Pancreas (tissue), 10 donors: ENCODE measurements around the gene AK3. TPM values are rescaled to one million over a fixed set of nuclear protein-coding genes. Genes with fewer than 3 reads are reported as not detected.
"Not testable (repeated sequence)": the region's sequence is repeated elsewhere in the genome, so short reads cannot be mapped to it uniquely, and the experiment has no call there.

ENCODE experiments used
- ATAC-seq, 4 donors: fragments of 200-7000 bp; cut with Tn5 transposase; one replicate each; pipeline versions ENCODE4 v1.8.0 to v1.9.1; 2020; ENCODE audit warnings: mild to moderate bottlenecking in 4 of 4, moderate library complexity in 4 of 4
- DNase-seq, 6 donors: peaks; one replicate each; pipeline ENCODE4 v3.0.0-alpha.2; 2020
- FAIRE-seq: peaks from 2 replicates; lab custom pipeline; 2012; peaks lifted over from hg19 to GRCh38; lab: Jason Lieb, UNC
- H3K27ac ChIP-seq, 4 donors: fragments of 200-600 bp; sonication (generic); 1 replicate in 3 of 4; 2 replicates in 1 of 4; pipeline versions ENCODE4 v1.5.0 to v1.8.0; 2020
- H3K27me3 ChIP-seq, 4 donors: fragments of 200-600 bp; one replicate each; pipeline ENCODE4 v1.8.0; 2021
- H3K36me3 ChIP-seq, 3 donors: fragments of 200-600 bp; sonication (generic) in 1 of 3; one replicate each; pipeline versions ENCODE4 v1.5.0 to v1.8.0; 2020 to 2021
- H3K4me1 ChIP-seq, 3 donors: fragments of 200-600 bp; one replicate each; pipeline ENCODE4 v1.8.0; 2021
- H3K4me3 ChIP-seq, 4 donors: fragments of 200-600 bp; sonication (generic) in 2 of 4; one replicate each; pipeline versions ENCODE4 v1.5.0 to v1.8.0; 2020 to 2021
- H3K9me3 ChIP-seq, 4 donors: fragments of 200-600 bp; one replicate each; pipeline ENCODE4 v1.8.0; 2021
- WGBS, 2 donors: extraction: QIAGEN DNeasy Blood & Tissue Kit; methylation state at CpG; one replicate each; pipeline ENCODE4 v1.1.7; 2013; 5-methylcytosine and 5-hydroxymethylcytosine counted together
- intact Hi-C, 3 donors: fragments of 100-400 bp; cut with DNase I; formaldehyde crosslinking; loops; one replicate each; pipeline versions ENCODE4 v1.11.1 to v1.14.2; 2022
- polyA plus RNA-seq, 2 donors: library from polyadenylated mRNA; stranded (reverse); fragments of 200-250 nt; gene quantifications; one replicate each; pipeline ENCODE4 v1.2.3, GENCODE V29; 2013
- total RNA-seq, 6 donors: library from RNA; stranded (reverse); fragmentation: NEBNext Ultra II Directional in 4 of 6; extraction: Animal tissue kit (Norgen Biotek cat#: 25700) in 4 of 6; gene quantifications; one replicate each; pipeline versions ENCODE4 v1.2.1 to v1.2.4, GENCODE V29; 2021 to 2023
- TF ChIP-seq, protein P1 (sequence below), 4 donors: fragments of 200-600 bp; sonication (generic) in 3 of 4; IDR thresholded peaks; one replicate each; pipeline versions ENCODE4 v1.5.0 to v1.8.0; 2021; ENCODE audit warnings: antibody characterized with exemption in 4 of 4
- donor health status: healthy with polysubstance abuse.
- donor health status: DM: no; HTN: no; CAD: no; lungs with moderate emphysema.
- donor health status: DM: no; HTN: no; CAD: no.
- donor health status: control.
- donor health status: control.
- donor health status: Bipolar disorder and iron deficiency.
- donor health status: DM: yes; HTN: yes; CAD: no.
- donor health status: DM: no; HTN: no; CAD: no.
- donor health status: DM: no; HTN: no; CAD: no.
- donor health status: DM: yes; HTN: yes; CAD: no.

Gene AK3
- total RNA-seq (10 to 100 TPM; 16.2 to 24.7 (median 22.3) TPM), polyA plus RNA-seq (10 to 100 TPM; 23.6 to 34.5 TPM)

GRCh38 chr9:4740638-4741364, at the start of gene AK3:
TSS of gene AK3 (minus strand) at chr9:4741202. CDS start at chr9:4741087, 115 bp downstream.
- FAIRE-seq (no peak), ATAC-seq (peak; percentile 87 to 91 (median 88)), DNase-seq (peak; percentile 87 to 94 (median 90))
- Histone ChIP-seq H3K4me3 (peak within 1 kb of the TSS; percentile 40 to 95 (median 56)), H3K27ac (peak within 1 kb of the TSS; percentile 84 to 98 (median 94)), H3K9me3 (no peaks in the 10 kb centered on the region), H3K27me3 (no peaks in the 10 kb centered on the region), H3K4me1 (peaks cover 8 to 9% (median 9%) of the 10 kb centered on the region in 3 donors), H3K36me3 (no peaks in the 10 kb centered on the region)
- 0 to 1% methylated on average over 63 to 84 of the region's 84 CpGs for WGBS, 2 donors
- intact Hi-C loops, result no loop called here
- TF ChIP-seq, protein P1, sequence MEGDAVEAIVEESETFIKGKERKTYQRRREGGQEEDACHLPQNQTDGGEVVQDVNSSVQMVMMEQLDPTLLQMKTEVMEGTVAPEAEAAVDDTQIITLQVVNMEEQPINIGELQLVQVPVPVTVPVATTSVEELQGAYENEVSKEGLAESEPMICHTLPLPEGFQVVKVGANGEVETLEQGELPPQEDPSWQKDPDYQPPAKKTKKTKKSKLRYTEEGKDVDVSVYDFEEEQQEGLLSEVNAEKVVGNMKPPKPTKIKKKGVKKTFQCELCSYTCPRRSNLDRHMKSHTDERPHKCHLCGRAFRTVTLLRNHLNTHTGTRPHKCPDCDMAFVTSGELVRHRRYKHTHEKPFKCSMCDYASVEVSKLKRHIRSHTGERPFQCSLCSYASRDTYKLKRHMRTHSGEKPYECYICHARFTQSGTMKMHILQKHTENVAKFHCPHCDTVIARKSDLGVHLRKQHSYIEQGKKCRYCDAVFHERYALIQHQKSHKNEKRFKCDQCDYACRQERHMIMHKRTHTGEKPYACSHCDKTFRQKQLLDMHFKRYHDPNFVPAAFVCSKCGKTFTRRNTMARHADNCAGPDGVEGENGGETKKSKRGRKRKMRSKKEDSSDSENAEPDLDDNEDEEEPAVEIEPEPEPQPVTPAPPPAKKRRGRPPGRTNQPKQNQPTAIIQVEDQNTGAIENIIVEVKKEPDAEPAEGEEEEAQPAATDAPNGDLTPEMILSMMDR (IDR thresholded peaks at IDR 0.05), result no peak

- Histone ChIP-seq H3K4me3 (no peak overlapping the region), H3K27me3 (peaks cover 0 to 3% (median 0%) of the 10 kb centered on the region in 4 donors), H3K9me3 (no peaks in the 10 kb centered on the region), H3K27ac (no peak overlapping the region), H3K4me1 (no peaks in the 10 kb centered on the region), H3K36me3 (no peaks in the 10 kb centered on the region)
- WGBS, 2 donors, result 69 to 85% methylated on average over 5 of the region's 6 CpGs
- intact Hi-C loops, result no loop called here
- FAIRE-seq (no peak), ATAC-seq (no peak), DNase-seq (no peak)
- TF ChIP-seq, protein P1 (IDR thresholded peaks at IDR 0.05), result no peak
Observed at GRCh38 chr9:4788703-4789102, 47.7 kb upstream of the AK3 start.

GRCh38 chr9:4787876-4788275, 46.9 kb upstream of the AK3 start:
- intact Hi-C loops, result no loop called here
- ATAC-seq (no peak), DNase-seq (no peak), FAIRE-seq (no peak)
- Histone ChIP-seq H3K4me3 (no peak overlapping the region), H3K36me3 (no peaks in the 10 kb centered on the region), H3K27me3 (peaks cover 0 to 3% (median 0%) of the 10 kb centered on the region in 4 donors), H3K27ac (no peak overlapping the region), H3K4me1 (no peaks in the 10 kb centered on the region), H3K9me3 (no peaks in the 10 kb centered on the region)
- WGBS, 2 donors, result 44 to 98% methylated on average over 1 of the region's 1 CpG
- TF ChIP-seq, protein P1 (IDR thresholded peaks at IDR 0.05), result no peak

- Histone ChIP-seq H3K36me3 (no peaks in the 10 kb centered on the region), H3K4me3 (no peak overlapping the region), H3K27me3 (peaks cover 0 to 3% (median 0%) of the 10 kb centered on the region in 4 donors), H3K27ac (no peak overlapping the region), H3K4me1 (no peaks in the 10 kb centered on the region), H3K9me3 (no peaks in the 10 kb centered on the region)
- WGBS, 2 donors, result 85 to 95% methylated on average over 4 of the region's 4 CpGs
- intact Hi-C loops, result no loop called here
- FAIRE-seq (no peak), ATAC-seq (no peak), DNase-seq (no peak)
- TF ChIP-seq, protein P1 (IDR thresholded peaks at IDR 0.05), result no peak
Observed at GRCh38 chr9:4786599-4786998, 45.6 kb upstream of the AK3 start.

DNA sequence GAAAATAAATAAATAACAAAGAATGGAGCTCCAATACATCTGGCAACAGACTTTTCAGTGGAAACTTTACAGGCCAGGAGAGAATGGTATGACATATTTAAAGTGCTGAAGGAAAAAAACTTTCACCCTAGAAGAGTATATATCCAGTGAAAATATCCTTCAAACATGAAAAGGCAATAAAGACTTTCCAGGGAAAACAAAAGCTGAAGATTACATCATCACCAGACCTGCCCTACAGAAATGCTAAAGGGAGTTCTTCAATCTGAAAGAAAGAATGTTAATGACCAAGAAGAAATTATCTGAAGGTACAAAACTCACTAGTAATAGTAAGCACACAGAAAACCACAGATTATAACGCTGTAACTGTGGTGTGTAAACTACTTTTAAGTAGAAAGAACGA, 43.4 kb upstream of the AK3 start:
- ATAC-seq, result no peak
- no peaks in the 10 kb centered on the region for H3K36me3 ChIP-seq
- H3K27me3 ChIP-seq, result peaks cover 0 to 3% (median 0%) of the 10 kb centered on the region in 4 donors
- H3K9me3 ChIP-seq, result no peaks in the 10 kb centered on the region
- FAIRE-seq, result no peak
- TF ChIP-seq, protein P1 (IDR thresholded peaks at IDR 0.05), result no peak
- no peak overlapping the region for H3K4me3 ChIP-seq
- no peaks in the 10 kb centered on the region for H3K4me1 ChIP-seq
- WGBS, 2 donors, result 59 to 70% methylated on average over 2 of the region's 2 CpGs
- H3K27ac ChIP-seq, result no peak overlapping the region
- intact Hi-C loops, result no loop called here
- no peak for DNase-seq

- H3K4me1 ChIP-seq, DNase-seq, FAIRE-seq, H3K27ac ChIP-seq, H3K4me3 ChIP-seq, ATAC-seq, intact Hi-C loops, H3K9me3 ChIP-seq, H3K36me3 ChIP-seq, H3K27me3 ChIP-seq: not testable (repeated sequence)
- 77 to 87% methylated on average over 4 of the region's 4 CpGs for WGBS, 2 donors
Observed at GRCh38 chr9:4783191-4783590, 42.2 kb upstream of the AK3 start.
